Activated CD4-positive, CD25-positive, alpha-beta regulatory T cell treated with anti-CD3 and anti-CD28 coated beads, Interleukin-2, amount 50 U/mL, for 16 hours (primary cell): ENCODE results near the gene AREL1.

ENCODE experiments used
- DNase-seq: peaks from one replicate; pipeline ENCODE4 v3.0.0-alpha.2; 2020; ENCODE audit warnings: low read depth, low spot score

The AREL1 gene

GRCh38 chr14:74612350-74613021, 100.4 kb downstream of the AREL1 start:
- peak; percentile 61 for DNase-seq

- DNase-seq: no peak
Measured at GRCh38 chr14:74611650-74612349, 101.1 kb downstream of the AREL1 start, which contains the start of gene LTBP2. Gene LTBP2 (minus strand): TSS chr14:74612237. CDS start chr14:74611944, 293 bp downstream.
